Measurements from ENCODE around the gene AIFM2. TPM values are rescaled to one million over a fixed set of nuclear protein-coding genes. Genes with fewer than 3 reads are reported as not detected.

Gene AIFM2
- total RNA-seq, 1 experiment from 2014 or later: 16.6 TPM

DNA sequence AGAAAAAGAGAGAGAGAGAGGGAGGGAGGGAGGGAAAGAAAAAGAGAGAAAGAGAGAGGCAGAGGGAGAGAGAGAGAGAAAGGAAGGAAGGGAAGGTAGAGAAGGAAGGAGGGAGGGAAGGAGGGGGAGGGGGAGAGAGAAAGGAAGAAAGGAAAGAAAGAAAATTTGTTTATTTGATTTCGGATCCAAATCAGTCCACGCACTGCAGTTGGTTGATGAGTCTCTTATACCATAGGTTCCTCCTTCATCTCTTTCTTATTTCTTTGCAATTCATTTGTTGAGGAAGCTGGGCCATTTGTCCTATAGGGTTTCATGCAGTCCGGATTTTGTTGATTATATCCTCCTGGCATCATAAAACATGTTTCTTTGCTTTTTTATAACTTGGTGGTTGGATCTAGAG lies 34.4 kb downstream of the AIFM2 start:
- Histone ChIP-seq H3K27me3 (ENCODE audit: control insufficient read depth, insufficient read depth, low read length) (peaks cover 4% of the 10 kb centered on the region; the same call in 1 of the 2 replicates), H3K27ac (ENCODE audit: low read length) (no peak overlapping the region), H3K4me3 (ENCODE audit: low read depth in 2 of 2, low read length in 2 of 2) (no peak overlapping the region), H3K4me1 (ENCODE audit: control insufficient read depth, insufficient read depth, low read length) (no peaks in the 10 kb centered on the region), H3K9me3 (ENCODE audit: control insufficient read depth, insufficient read depth, low read depth, low read length) (no peaks in the 10 kb centered on the region), H3K36me3 (ENCODE audit: control insufficient read depth, insufficient read depth, low read length) (no peaks in the 10 kb centered on the region)
- TF ChIP-seq TCF7L2 (IDR thresholded peaks at IDR 0.05; ENCODE audit: low read depth, low read length) (no peak), POLR2AphosphoS5 (IDR thresholded peaks at IDR 0.05; ENCODE audit: low read depth, low read length) (no peak)
- ChIA-PET CTCF (no interaction called here), POLR2A (no interaction called here)
- in situ Hi-C loops (cut with HindIII; ENCODE audit: low pct_unique_long_range_greater_than_20kb, low sequenced_read_pairs) (no loop called here), intact Hi-C loops (cut with micrococcal nuclease; ENCODE audit: unreplicated experiment) (no loop called here)
- no TSS peak for BruUV-seq (replicated peaks)
- no peak for ATAC-seq
- no peak for DNase-seq (ENCODE audit: low read depth, low spot score)

DNA sequence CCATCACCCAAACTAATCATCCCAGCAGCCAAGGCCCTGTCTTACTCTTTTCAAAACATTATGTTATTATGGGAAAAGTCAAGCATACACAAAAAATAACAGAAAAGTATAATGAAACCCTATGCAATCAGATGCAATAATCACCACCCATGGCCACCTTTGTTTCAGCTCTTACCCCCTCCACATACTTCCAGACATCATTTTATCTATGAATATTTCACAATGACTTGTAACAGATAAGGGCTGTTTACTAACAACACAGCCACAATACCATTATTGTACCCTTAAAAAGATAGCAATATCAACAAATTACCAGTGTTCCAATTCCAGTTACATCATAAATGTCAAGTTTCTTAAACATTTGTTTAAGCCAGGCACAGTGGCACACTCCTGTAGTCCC lies 35.2 kb downstream of the AIFM2 start:
- intact Hi-C loops (cut with micrococcal nuclease; ENCODE audit: unreplicated experiment): no loop called here
- ATAC-seq (no peak), DNase-seq (ENCODE audit: low read depth, low spot score) (no peak)
- H3K27me3 ChIP-seq (ENCODE audit: control insufficient read depth, insufficient read depth, low read length): peaks cover 5% of the 10 kb centered on the region; the same call in 1 of the 2 replicates
- in situ Hi-C loops (cut with HindIII; ENCODE audit: low pct_unique_long_range_greater_than_20kb, low sequenced_read_pairs): no loop called here
- no peaks in the 10 kb centered on the region for H3K9me3 ChIP-seq (ENCODE audit: control insufficient read depth, insufficient read depth, low read depth, low read length)
- POLR2A ChIA-PET: no interaction called here
- BruUV-seq (replicated peaks): no TSS peak
- CTCF ChIA-PET: interaction anchor here (0.6 kb wide), 1 partner anchor 11 kb away, joined by 3 read pairs; no protein-coding TSS in a partner anchor
- TF ChIP-seq, protein P1, sequence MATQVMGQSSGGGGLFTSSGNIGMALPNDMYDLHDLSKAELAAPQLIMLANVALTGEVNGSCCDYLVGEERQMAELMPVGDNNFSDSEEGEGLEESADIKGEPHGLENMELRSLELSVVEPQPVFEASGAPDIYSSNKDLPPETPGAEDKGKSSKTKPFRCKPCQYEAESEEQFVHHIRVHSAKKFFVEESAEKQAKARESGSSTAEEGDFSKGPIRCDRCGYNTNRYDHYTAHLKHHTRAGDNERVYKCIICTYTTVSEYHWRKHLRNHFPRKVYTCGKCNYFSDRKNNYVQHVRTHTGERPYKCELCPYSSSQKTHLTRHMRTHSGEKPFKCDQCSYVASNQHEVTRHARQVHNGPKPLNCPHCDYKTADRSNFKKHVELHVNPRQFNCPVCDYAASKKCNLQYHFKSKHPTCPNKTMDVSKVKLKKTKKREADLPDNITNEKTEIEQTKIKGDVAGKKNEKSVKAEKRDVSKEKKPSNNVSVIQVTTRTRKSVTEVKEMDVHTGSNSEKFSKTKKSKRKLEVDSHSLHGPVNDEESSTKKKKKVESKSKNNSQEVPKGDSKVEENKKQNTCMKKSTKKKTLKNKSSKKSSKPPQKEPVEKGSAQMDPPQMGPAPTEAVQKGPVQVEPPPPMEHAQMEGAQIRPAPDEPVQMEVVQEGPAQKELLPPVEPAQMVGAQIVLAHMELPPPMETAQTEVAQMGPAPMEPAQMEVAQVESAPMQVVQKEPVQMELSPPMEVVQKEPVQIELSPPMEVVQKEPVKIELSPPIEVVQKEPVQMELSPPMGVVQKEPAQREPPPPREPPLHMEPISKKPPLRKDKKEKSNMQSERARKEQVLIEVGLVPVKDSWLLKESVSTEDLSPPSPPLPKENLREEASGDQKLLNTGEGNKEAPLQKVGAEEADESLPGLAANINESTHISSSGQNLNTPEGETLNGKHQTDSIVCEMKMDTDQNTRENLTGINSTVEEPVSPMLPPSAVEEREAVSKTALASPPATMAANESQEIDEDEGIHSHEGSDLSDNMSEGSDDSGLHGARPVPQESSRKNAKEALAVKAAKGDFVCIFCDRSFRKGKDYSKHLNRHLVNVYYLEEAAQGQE (IDR thresholded peaks at IDR 0.05; ENCODE audit: insufficient read depth in 1 of 2, low read depth in 2 of 2, low read length in 1 of 2): no peak
- TF ChIP-seq CTCF (IDR thresholded peaks at IDR 0.05): no peak
- TF ChIP-seq SIN3A (IDR thresholded peaks at IDR 0.05; ENCODE audit: borderline replicate concordance, insufficient read depth, low read depth, low read length): no peak
- TF ChIP-seq TCF7L2 (IDR thresholded peaks at IDR 0.05; ENCODE audit: low read depth, low read length): no peak
- no peaks in the 10 kb centered on the region for H3K36me3 ChIP-seq (ENCODE audit: control insufficient read depth, insufficient read depth, low read length)
- no peaks in the 10 kb centered on the region for H3K4me1 ChIP-seq (ENCODE audit: control insufficient read depth, insufficient read depth, low read length)
- no peak overlapping the region for H3K27ac ChIP-seq (ENCODE audit: low read length)
- H3K4me3 ChIP-seq (ENCODE audit: low read depth in 2 of 2, low read length in 2 of 2): no peak overlapping the region

- Histone ChIP-seq H3K36me3 (ENCODE audit: control insufficient read depth, insufficient read depth, low read length) (no peaks in the 10 kb centered on the region), H3K4me3 (ENCODE audit: low read depth in 2 of 2, low read length in 2 of 2) (no peak overlapping the region), H3K4me1 (ENCODE audit: control insufficient read depth, insufficient read depth, low read length) (no peaks in the 10 kb centered on the region), H3K27me3 (ENCODE audit: control insufficient read depth, insufficient read depth, low read length) (peaks cover 5% of the 10 kb centered on the region; the same call in 1 of the 2 replicates), H3K9me3 (ENCODE audit: control insufficient read depth, insufficient read depth, low read depth, low read length) (no peaks in the 10 kb centered on the region), H3K27ac (ENCODE audit: low read length) (no peak overlapping the region)
- TF ChIP-seq POLR2AphosphoS5 (IDR thresholded peaks at IDR 0.05; ENCODE audit: low read depth, low read length): no peak
- no peak for TF ChIP-seq SIN3A (IDR thresholded peaks at IDR 0.05; ENCODE audit: borderline replicate concordance, insufficient read depth, low read depth, low read length)
- TF ChIP-seq TCF7L2 (IDR thresholded peaks at IDR 0.05; ENCODE audit: low read depth, low read length): no peak
- no peak for TF ChIP-seq CTCF (IDR thresholded peaks at IDR 0.05)
- ATAC-seq (no peak), DNase-seq (ENCODE audit: low read depth, low spot score) (no peak)
- BruUV-seq (replicated peaks): no TSS peak
- ChIA-PET POLR2A (interaction anchor here (0.6 kb wide), 1 partner anchor 49 kb away, joined by 3 read pairs; no protein-coding TSS in a partner anchor), CTCF (interaction anchor here (0.6 to 1.0 kb wide), 3 partner anchors 11 to 117 kb away, joined by 3 read pairs; no protein-coding TSS in a partner anchor)
- in situ Hi-C loops (cut with HindIII; ENCODE audit: low pct_unique_long_range_greater_than_20kb, low sequenced_read_pairs): no loop called here
- intact Hi-C loops (cut with micrococcal nuclease; ENCODE audit: unreplicated experiment): no loop called here
Measured at GRCh38 chr10:70096705-70097420, 35.8 kb downstream of the AIFM2 start.

Data from Panc1 (cell line).